ENCODE measurements around the gene LGR5. TPM values are rescaled to one million over a fixed set of nuclear protein-coding genes. Genes with fewer than 3 reads are reported as not detected.

LGR5 gene
- total RNA-seq, 1 donor from 2014 or later: 2.7 TPM

DNA sequence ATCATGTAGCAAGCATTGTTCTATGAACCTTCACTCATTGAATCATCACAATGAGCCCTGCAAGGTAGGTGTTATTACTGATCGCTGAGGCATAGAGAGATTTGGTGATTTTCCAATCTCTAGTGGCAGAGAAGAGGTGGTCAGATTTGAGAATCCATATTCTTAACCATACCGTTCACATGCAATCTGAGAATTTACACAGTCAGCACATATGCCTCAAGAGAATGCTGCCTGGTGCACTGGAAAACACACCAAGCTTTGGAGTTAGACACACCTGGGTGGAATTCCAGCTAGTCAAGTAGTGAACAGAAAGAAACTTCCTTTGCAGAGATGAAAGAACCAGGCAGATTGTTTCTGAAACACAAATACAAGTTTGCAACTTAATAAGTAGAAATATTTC lies 94.1 kb downstream of the LGR5 start:
- no peak for TF ChIP-seq POLR2AphosphoS5 (IDR thresholded peaks at IDR 0.05; ENCODE audit: insufficient read depth in 1 of 2, low read depth in 1 of 2)
- TF ChIP-seq, protein P1, sequence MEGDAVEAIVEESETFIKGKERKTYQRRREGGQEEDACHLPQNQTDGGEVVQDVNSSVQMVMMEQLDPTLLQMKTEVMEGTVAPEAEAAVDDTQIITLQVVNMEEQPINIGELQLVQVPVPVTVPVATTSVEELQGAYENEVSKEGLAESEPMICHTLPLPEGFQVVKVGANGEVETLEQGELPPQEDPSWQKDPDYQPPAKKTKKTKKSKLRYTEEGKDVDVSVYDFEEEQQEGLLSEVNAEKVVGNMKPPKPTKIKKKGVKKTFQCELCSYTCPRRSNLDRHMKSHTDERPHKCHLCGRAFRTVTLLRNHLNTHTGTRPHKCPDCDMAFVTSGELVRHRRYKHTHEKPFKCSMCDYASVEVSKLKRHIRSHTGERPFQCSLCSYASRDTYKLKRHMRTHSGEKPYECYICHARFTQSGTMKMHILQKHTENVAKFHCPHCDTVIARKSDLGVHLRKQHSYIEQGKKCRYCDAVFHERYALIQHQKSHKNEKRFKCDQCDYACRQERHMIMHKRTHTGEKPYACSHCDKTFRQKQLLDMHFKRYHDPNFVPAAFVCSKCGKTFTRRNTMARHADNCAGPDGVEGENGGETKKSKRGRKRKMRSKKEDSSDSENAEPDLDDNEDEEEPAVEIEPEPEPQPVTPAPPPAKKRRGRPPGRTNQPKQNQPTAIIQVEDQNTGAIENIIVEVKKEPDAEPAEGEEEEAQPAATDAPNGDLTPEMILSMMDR (IDR thresholded peaks at IDR 0.05): no peak
- no peak for TF ChIP-seq POLR2A (IDR thresholded peaks at IDR 0.05)
- Histone ChIP-seq H3K36me3 (no peaks in the 10 kb centered on the region), H3K4me3 (no peak overlapping the region), H3K27me3 (no peaks in the 10 kb centered on the region), H3K27ac (no peak overlapping the region), H3K9me3 (no peaks in the 10 kb centered on the region), H3K4me1 (no peaks in the 10 kb centered on the region)
- no peak for DNase-seq (ENCODE audit: extremely low spot score in 2 of 2)
- intact Hi-C loops (cut with DNase I): no loop called here

DNA sequence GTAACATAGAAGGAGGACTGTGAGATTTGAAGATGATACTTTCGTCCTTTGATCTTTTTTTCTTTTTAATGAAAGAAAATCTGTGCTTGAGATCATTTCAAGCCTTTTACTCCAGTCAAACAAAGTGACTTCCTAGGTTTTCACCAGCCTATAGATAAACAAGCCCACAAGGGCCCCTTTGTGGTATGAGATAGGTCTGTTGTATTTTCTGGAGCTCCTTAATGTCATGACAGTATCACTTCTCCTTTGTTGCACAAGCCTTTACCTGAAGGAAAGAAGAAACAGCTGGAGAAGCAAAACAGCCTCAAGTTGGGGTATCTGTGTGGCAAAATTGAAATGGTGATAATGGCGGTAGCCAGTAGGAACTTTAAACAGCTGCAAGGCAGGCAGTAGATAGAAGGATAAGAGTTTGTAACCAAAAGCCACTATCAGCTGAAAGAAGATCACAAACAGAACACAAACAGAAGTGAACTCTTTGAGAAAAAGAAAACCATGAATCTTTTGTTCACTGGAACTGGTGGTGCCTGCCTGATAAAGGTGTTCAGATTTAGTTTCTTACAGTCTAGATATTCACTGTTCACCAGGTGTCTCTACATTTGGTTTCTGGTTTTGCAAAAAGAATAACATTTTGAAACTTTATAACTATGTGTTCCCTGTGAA lies 96.8 kb downstream of the LGR5 start:
- Histone ChIP-seq H3K9me3 (no peaks in the 10 kb centered on the region), H3K36me3 (no peaks in the 10 kb centered on the region), H3K4me3 (no peak overlapping the region), H3K27me3 (no peaks in the 10 kb centered on the region), H3K27ac (no peak overlapping the region), H3K4me1 (no peaks in the 10 kb centered on the region)
- no peak for DNase-seq (ENCODE audit: extremely low spot score in 2 of 2)
- TF ChIP-seq POLR2A (IDR thresholded peaks at IDR 0.05) (no peak), POLR2AphosphoS5 (IDR thresholded peaks at IDR 0.05; ENCODE audit: insufficient read depth in 1 of 2, low read depth in 1 of 2) (no peak)
- TF ChIP-seq, protein P1 (IDR thresholded peaks at IDR 0.05): no peak
- intact Hi-C loops (cut with DNase I): no loop called here

- Histone ChIP-seq H3K4me3 (no peak overlapping the region), H3K36me3 (no peaks in the 10 kb centered on the region), H3K27me3 (no peaks in the 10 kb centered on the region), H3K9me3 (no peaks in the 10 kb centered on the region), H3K27ac (no peak overlapping the region), H3K4me1 (no peaks in the 10 kb centered on the region)
- no peak for DNase-seq (ENCODE audit: extremely low spot score in 2 of 2)
- TF ChIP-seq, protein P1 (IDR thresholded peaks at IDR 0.05): no peak
- TF ChIP-seq POLR2A (IDR thresholded peaks at IDR 0.05): no peak
- TF ChIP-seq POLR2AphosphoS5 (IDR thresholded peaks at IDR 0.05; ENCODE audit: insufficient read depth in 1 of 2, low read depth in 1 of 2): no peak
- intact Hi-C loops (cut with DNase I): no loop called here
These were observed 97.5 kb downstream of the LGR5 start for GRCh38 chr12:71536939-71537622.

- Histone ChIP-seq H3K4me1 (no peaks in the 10 kb centered on the region), H3K36me3 (no peaks in the 10 kb centered on the region), H3K27me3 (no peaks in the 10 kb centered on the region), H3K4me3 (no peak overlapping the region), H3K9me3 (no peaks in the 10 kb centered on the region), H3K27ac (no peak overlapping the region)
- DNase-seq (ENCODE audit: extremely low spot score in 2 of 2): no peak
- intact Hi-C loops (cut with DNase I): no loop called here
- TF ChIP-seq POLR2A (IDR thresholded peaks at IDR 0.05) (no peak), POLR2AphosphoS5 (IDR thresholded peaks at IDR 0.05; ENCODE audit: insufficient read depth in 1 of 2, low read depth in 1 of 2) (no peak)
- TF ChIP-seq, protein P1 (IDR thresholded peaks at IDR 0.05): no peak
These were observed 99.2 kb downstream of the LGR5 start for GRCh38 chr12:71538807-71539206.

GRCh38 chr12:71541583-71541982 lies 102.0 kb downstream of the LGR5 start:
- intact Hi-C loops (cut with DNase I): no loop called here
- DNase-seq (ENCODE audit: extremely low spot score in 2 of 2): no peak
- Histone ChIP-seq H3K4me1 (no peaks in the 10 kb centered on the region), H3K27me3 (no peaks in the 10 kb centered on the region), H3K36me3 (no peaks in the 10 kb centered on the region), H3K4me3 (no peak overlapping the region), H3K27ac (no peak overlapping the region), H3K9me3 (no peaks in the 10 kb centered on the region)
- TF ChIP-seq POLR2AphosphoS5 (IDR thresholded peaks at IDR 0.05; ENCODE audit: insufficient read depth in 1 of 2, low read depth in 1 of 2) (no peak), POLR2A (IDR thresholded peaks at IDR 0.05) (no peak)
- TF ChIP-seq, protein P1 (IDR thresholded peaks at IDR 0.05): no peak

Measured in vagina (tissue), 2 donors.